Heart right ventricle (tissue), 16 donors: Measurements from ENCODE around the gene CCNA2. TPM values are rescaled to one million over a fixed set of nuclear protein-coding genes. Genes with fewer than 3 reads are reported as not detected.

Source experiments
- ATAC-seq, 8 donors: fragments of 200-7000 bp; cut with Tn5 transposase; one replicate each; pipeline ENCODE4 v1.9.1; 2020; ENCODE audit warnings: mild to moderate bottlenecking in 8 of 8, moderate library complexity in 8 of 8, moderate number of reproducible peaks in 1 of 8
- DNase-seq, 2 donors: peaks; one replicate each; pipeline ENCODE4 v3.0.0-alpha.2; 2020
- H3K27ac ChIP-seq, 10 donors: fragments of 200-600 bp; sonication (generic) in 2 of 10; one replicate each; pipeline versions ENCODE4 v1.5.0 to v1.8.0; 2020 to 2022; ENCODE audit warnings: mild to moderate bottlenecking in 3 of 10
- H3K27me3 ChIP-seq, 7 donors: fragments of 200-600 bp; one replicate each; pipeline ENCODE4 v1.8.0; 2021 to 2022; ENCODE audit warnings: mild to moderate bottlenecking in 2 of 7
- H3K36me3 ChIP-seq, 9 donors: fragments of 200-600 bp; sonication (generic) in 1 of 9; one replicate each; pipeline versions ENCODE4 v1.5.0 to v1.8.0; 2020 to 2022; ENCODE audit warnings: mild to moderate bottlenecking in 2 of 9
- H3K4me1 ChIP-seq, 9 donors: fragments of 200-600 bp; sonication (generic) in 1 of 9; one replicate each; pipeline versions ENCODE4 v1.5.0 to v1.8.0; 2020 to 2022; ENCODE audit warnings: mild to moderate bottlenecking in 4 of 9
- H3K4me3 ChIP-seq, 10 donors: fragments of 200-600 bp; sonication (generic) in 2 of 10; one replicate each; pipeline versions ENCODE4 v1.5.0 to v1.8.0; 2020 to 2022; ENCODE audit warnings: mild to moderate bottlenecking in 7 of 10, moderate library complexity in 2 of 10
- H3K9me3 ChIP-seq, 11 donors: fragments of 200-600 bp in 10 of 11; sonication (generic) in 2 of 11; one replicate each; pipeline versions ENCODE4 v1.5.0 to v1.8.0; 2013 to 2022; ENCODE audit warnings: mild to moderate bottlenecking in 2 of 11, control low read depth in 1 of 11, moderate library complexity in 1 of 11
- CTCF ChIP-seq, 9 donors: fragments of 200-600 bp; sonication (generic) in 2 of 9; IDR thresholded peaks; one replicate each; pipeline versions ENCODE4 v1.5.0 to v1.8.0; 2021 to 2022; ENCODE audit warnings: antibody characterized with exemption in 9 of 9, mild to moderate bottlenecking in 5 of 9, moderate library complexity in 1 of 9
- WGBS, 2 donors: extraction: QIAGEN DNeasy Blood & Tissue Kit; methylation state at CpG; one replicate each; pipeline ENCODE4 v1.1.7; 2013; ENCODE audit warnings: inconsistent platforms in 1 of 2; 5-methylcytosine and 5-hydroxymethylcytosine counted together
- intact Hi-C, 10 donors: fragments of 100-400 bp; cut with DNase I; formaldehyde crosslinking; loops; one replicate each; pipeline versions ENCODE4 v1.11.1 to v1.14.2; 2022
- polyA plus RNA-seq, 2 donors: library from polyadenylated mRNA; stranded (reverse); fragments of 200-250 nt; gene quantifications; one replicate each; pipeline ENCODE4 v1.2.3, GENCODE V29; 2013
- total RNA-seq, 10 donors: library from RNA; stranded (reverse); fragmentation: NEBNext Ultra II Directional in 3 of 10; extraction: Animal tissue kit (Norgen Biotek cat#: 25700) in 3 of 10; gene quantifications; one replicate each; pipeline versions ENCODE4 v1.2.1 to v1.2.4, GENCODE V29; 2021 to 2023
- donor health status: Arrhythmogenic right ventricular cardiomyopathy.
- donor health status: ischemic (EF 13 %, LVEDD 7.1; RV severe dilation, severe dysfunction).
- donor health status: healthy with polysubstance abuse.
- donor health status: DM: no; HTN: yes; CAD: no.
- donor health status: DM: no; HTN: no; CAD: no.
- donor health status: ischemic (EF 25% LVEDD 6.9; RV normal size, moderate dysfunction).
- donor health status: ischemic (EF 25% LVEDD 5.7; RV mildly dilated, moderate dysfunction).
- donor health status: healthy.
- donor health status: DM: yes; HTN: yes; CAD: no.
- donor health status: Ischemic cardiomyopathy.
- donor health status: ischemic (EF 35%, LVEDD 5.7; RV mildly dilated, moderate dysfunction).
- donor health status: nonischemic (EF 11% LVEDD 7.7; RV severe dilation, severe dysfunction).
- donor health status: DM: yes; HTN: yes; CAD: no.
- donor health status: PGD.
- donor health status: ischemic (EF 29% LVEDD 5.4; RV normal size, mild dysfunction).
- donor health status: nonischemic (EF 23%, LVEDD 6.1; RV moderate dilation, normal function).

The CCNA2 gene
- total and polyA plus RNA-seq, 12 donors: 0.07 to 5.8 (median 0.46) TPM; not detected in 2

DNA sequence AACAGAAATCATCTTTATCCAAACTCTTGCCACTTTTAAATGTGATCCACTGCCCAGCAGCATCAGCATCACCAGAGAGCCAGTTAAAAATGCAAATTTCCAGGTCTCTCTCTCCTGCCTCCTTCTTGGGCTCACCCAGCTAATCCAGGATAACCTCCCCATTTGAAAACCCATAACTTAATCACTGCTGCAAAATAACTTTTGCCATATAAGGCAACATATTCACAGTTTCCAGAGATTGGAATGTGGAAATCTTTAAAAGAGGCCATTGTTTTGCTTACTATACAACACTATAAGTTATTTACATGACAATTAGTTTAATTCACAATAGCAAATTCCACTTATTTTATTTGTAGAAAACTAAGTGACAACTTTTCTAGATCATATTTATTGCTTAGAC, 27.4 kb downstream of the CCNA2 start:
- Histone ChIP-seq H3K4me3 (no peak overlapping the region), H3K4me1 (peaks cover 0 to 18% (median 0%) of the 10 kb centered on the region in 9 donors), H3K27me3 (peaks cover 0 to 35% (median 5%) of the 10 kb centered on the region in 7 donors), H3K27ac (no peak overlapping the region), H3K36me3 (no peaks in the 10 kb centered on the region), H3K9me3 (no peaks in the 10 kb centered on the region)
- DNase-seq: no peak
- TF ChIP-seq CTCF (IDR thresholded peaks at IDR 0.05): no peak
- ATAC-seq: no peak
- intact Hi-C loops: no loop called here

DNA sequence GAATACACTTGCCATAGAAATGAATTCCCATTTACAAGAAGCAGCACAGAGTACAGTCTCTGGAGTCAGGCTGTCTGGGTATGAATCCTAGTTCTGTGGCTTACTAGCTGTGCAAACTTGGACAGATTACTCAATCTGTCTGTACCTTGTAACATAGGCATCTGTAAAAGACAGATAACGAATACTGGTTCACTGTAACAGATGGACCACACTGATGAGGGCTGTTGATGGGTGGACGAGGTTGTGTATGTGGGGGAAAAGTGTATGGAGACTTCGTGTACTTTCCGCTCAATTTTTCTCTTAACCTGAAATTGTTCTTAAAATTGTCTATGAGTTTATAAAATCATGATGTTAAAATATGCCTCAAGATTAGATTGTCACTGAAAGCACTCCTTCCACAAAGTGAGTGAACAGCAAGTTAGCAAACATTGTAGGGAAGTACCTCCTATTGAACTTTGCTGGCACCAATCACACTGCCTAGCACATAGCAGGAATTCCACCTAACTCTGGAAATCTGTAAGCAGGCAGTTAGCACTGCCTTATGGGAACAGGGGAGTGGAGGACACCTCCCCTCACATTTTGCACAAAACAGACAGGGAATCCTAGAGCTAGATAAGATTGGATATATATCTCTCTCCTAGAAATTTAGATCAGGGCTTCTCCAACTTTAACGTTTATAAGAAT, 29.0 kb downstream of the CCNA2 start:
- ATAC-seq (no peak), DNase-seq (no peak)
- 67 to 69% methylated on average over 5 of the region's 5 CpGs for WGBS, 2 donors
- Histone ChIP-seq H3K27me3 (peaks cover 0 to 39% (median 7%) of the 10 kb centered on the region in 7 donors), H3K9me3 (no peaks in the 10 kb centered on the region), H3K4me1 (peaks cover 0 to 8% (median 0%) of the 10 kb centered on the region in 9 donors), H3K27ac (no peak overlapping the region), H3K4me3 (no peak overlapping the region), H3K36me3 (no peaks in the 10 kb centered on the region)
- no peak for TF ChIP-seq CTCF (IDR thresholded peaks at IDR 0.05)
- intact Hi-C loops: no loop called here

DNA sequence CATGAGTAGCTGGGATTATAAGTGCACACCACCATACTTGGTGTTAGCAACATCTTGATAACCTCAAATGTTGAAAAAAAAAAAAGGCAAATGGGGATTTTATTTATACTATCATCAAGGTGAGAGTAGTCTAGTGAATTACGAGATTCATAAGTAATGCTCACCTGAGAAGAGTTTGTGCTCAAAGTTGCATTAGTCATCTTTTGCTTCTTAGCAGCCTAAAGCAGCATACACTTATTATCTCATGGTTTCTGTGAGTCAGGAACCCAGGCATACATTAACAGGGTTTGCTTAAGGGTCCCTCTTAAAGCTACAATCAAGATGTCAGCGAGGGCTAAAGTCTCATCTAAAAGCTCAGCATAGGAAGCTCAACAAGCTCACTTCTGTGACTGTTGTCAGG, 30.7 kb downstream of the CCNA2 start:
- WGBS, 2 donors: 92 to 95% methylated on average over 2 of the region's 2 CpGs
- H3K9me3 ChIP-seq: no peaks in the 10 kb centered on the region
- DNase-seq (no peak), ATAC-seq (no peak)
- no peaks in the 10 kb centered on the region for H3K4me1 ChIP-seq
- intact Hi-C loops: no loop called here
- no peak overlapping the region for H3K27ac ChIP-seq
- no peak for TF ChIP-seq CTCF (IDR thresholded peaks at IDR 0.05)
- no peak overlapping the region for H3K4me3 ChIP-seq
- no peaks in the 10 kb centered on the region for H3K36me3 ChIP-seq
- peaks cover 0 to 39% (median 7%) of the 10 kb centered on the region in 7 donors for H3K27me3 ChIP-seq

DNA sequence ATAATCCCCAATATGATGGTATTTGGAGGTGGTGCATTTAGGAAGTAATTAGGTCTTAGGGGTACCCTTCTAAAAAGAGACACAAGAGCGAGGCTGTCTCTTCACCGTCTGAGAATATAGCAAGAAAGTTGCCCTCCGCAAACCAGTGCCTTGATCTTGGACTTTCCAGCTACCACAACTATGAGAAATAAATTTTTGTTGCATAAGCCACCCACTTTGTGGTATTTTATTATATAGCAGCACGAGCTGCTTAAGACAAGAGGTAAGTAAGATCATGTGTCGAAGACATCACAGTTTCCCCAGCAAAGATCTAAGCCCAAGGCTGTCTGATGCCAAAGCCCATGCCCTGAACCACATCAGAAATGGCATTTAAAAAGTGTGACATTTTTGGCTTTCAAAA, 32.2 kb downstream of the CCNA2 start:
- Histone ChIP-seq H3K9me3 (no peaks in the 10 kb centered on the region), H3K4me3 (no peak overlapping the region), H3K36me3 (no peaks in the 10 kb centered on the region), H3K27ac (no peak overlapping the region), H3K4me1 (no peaks in the 10 kb centered on the region), H3K27me3 (peaks cover 0 to 39% (median 7%) of the 10 kb centered on the region in 7 donors)
- TF ChIP-seq CTCF (IDR thresholded peaks at IDR 0.05): no peak
- intact Hi-C loops: no loop called here
- DNase-seq (no peak), ATAC-seq (no peak)
- 91 to 95% methylated on average over 5 of the region's 5 CpGs for WGBS, 2 donors
